H4 (cell line): ENCODE results near the gene FBXL14. TPM values are rescaled to one million over a fixed set of nuclear protein-coding genes. Genes with fewer than 3 reads are reported as not detected.
A peak's percentile ranks its signal among the peaks of the same experiment; 100 is the strongest.

Source experiments
- DNase-seq: peaks from one replicate; pipeline ENCODE4 v3.0.0-alpha.2; 2015; ENCODE audit warnings: low spot score
- total RNA-seq: library from RNA; depleted of rRNA; stranded (reverse); fragments of >200 nt; shearing (Covaris generic); gene quantifications from 2 replicates; pipeline ENCODE4 v1.2.3, GENCODE V29; 2014; rRNA removed

The FBXL14 gene, protein sequence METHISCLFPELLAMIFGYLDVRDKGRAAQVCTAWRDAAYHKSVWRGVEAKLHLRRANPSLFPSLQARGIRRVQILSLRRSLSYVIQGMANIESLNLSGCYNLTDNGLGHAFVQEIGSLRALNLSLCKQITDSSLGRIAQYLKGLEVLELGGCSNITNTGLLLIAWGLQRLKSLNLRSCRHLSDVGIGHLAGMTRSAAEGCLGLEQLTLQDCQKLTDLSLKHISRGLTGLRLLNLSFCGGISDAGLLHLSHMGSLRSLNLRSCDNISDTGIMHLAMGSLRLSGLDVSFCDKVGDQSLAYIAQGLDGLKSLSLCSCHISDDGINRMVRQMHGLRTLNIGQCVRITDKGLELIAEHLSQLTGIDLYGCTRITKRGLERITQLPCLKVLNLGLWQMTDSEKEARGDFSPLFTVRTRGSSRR
- 5.3 and 6.1 TPM in 2 replicates for total RNA-seq

DNA sequence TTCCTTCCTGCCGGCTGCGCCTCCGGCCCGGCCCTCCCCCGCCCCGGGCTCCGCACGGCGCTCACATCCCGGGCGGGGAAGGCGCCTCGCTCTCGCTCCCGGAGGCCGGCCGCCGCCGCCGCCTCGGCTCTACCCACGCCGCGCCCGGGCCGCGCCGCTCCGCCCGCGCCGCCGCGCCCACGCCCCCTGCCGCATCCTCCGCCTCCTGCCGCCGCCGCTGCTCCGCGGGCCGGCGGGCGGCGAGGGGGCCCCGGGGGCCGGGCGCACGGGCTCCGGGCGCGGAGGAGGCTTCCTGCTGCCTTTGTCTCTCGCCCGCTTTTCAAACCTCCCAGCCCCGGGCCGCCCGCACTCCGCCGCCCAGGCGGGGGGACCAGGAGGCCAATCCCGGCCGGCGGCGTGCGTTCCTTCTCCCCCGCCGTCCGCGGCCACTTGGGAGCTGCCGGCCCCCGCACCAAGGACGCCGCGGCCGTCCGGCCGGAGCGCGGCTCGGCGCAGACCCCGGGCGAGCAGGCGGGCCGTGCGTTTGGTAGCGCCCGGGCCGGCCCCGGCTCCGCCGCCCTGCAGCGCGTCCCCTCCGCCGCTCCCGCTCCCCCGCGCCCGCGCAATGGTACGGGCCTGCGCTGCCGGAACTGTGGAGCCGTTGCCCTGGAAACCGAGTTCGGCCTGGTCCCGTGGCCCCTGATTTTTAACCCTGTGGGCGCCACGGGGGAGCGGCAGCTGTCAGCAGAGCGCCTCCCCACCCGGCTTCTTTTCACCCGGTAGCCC, at the start of gene FBXL14:
FBXL14 (minus strand) TSS at position 321 of the 765 bp plus-strand sequence. CDS start 515 bp downstream, outside the sequence.
- DNase-seq = peak; percentile 77

DNA sequence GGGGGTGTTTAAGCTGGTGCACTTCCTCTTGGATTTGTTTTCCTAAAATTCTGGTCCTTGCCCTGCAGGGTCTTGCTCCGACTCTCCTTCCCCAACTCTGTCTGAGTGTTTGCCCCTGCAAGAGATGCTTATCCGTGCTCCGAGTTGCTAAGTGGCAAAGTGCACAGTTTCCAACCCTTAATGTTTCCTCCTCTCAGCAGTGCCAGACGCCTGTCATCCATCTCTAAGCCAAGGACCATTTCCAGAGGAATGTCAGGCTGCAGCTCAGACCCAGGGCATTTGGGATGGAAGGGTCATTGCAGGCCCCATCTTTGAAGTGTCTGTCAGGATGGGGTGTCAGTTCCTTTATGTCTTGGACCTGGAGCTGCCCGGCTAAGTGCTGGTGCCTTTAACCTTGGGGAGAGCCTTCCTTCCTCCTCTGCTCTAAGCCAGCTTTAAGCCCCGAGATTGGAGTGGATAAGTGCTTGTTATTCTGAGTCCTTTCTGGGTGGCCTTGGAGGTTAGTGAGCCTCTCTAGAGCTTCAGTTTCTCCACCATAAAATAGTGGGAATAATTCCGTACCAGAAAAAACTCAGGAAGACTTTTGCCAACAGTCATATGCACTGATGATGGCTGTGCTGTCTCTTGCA, 49.6 kb upstream of the FBXL14 start:
- no peak for DNase-seq

- DNase-seq = no peak
Measured at GRCh38 chr12:1643043-1643442, 48.7 kb upstream of the FBXL14 start.

DNA sequence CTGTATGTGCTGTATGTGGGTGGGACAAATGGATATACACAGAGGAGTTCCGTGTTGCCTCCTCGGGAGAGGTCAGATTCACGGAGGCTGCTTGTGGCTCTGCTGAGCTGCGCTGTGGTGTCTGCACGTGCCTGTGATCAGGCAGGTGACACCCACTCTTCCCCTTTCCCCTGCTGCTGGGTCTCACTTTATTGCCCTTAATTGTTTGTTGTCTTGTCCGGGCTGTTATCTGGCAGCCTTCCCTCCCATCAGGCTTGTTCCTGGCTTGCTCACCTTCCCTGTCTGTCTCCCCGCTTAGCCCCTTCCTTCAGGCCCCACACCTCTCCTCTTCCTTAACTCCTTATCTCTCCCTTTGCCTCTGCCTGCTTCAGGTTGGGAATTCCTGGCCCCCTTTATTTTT, 48.1 kb upstream of the FBXL14 start:
- no peak for DNase-seq

- DNase-seq = no peak
Measured at GRCh38 chr12:1640328-1641234, 46.2 kb upstream of the FBXL14 start.

- DNase-seq = no peak
Measured at GRCh38 chr12:1639538-1639937, 45.2 kb upstream of the FBXL14 start.

- no peak for DNase-seq
Measured at GRCh38 chr12:1638203-1638602, 43.8 kb upstream of the FBXL14 start.

GRCh38 chr12:1635301-1636095, 41.1 kb upstream of the FBXL14 start:
- DNase-seq = no peak

DNA sequence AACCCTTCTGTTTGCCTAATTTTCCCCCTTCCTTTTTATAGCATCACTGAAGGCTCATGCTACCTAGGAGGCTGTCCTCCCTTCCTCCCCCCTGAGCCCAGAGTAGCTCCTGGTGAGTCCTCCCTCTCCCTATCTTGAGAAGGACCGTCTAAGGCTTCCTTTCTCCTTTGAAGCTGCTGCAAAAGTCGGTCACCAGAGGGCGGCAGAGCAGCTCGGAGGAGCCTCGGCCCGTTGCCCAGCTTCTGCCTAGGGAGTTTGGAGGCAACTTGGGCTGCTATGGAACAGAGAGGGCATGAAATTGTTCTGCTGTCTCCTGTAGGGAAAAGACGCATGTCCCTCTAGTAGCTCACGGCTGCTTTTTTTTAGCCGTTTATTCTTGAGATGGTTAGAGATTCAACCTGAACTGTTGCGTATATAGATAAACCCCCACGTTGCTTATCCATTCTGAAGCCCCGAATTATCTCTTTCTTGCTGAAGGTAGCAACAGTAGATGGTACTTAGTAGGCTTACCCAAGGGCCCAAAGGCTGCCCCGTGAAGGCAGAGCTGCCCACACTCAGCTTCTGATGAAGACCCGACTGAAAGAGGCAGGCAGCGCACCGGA, 40.3 kb upstream of the FBXL14 start:
- peak; percentile 77 for DNase-seq

DNA sequence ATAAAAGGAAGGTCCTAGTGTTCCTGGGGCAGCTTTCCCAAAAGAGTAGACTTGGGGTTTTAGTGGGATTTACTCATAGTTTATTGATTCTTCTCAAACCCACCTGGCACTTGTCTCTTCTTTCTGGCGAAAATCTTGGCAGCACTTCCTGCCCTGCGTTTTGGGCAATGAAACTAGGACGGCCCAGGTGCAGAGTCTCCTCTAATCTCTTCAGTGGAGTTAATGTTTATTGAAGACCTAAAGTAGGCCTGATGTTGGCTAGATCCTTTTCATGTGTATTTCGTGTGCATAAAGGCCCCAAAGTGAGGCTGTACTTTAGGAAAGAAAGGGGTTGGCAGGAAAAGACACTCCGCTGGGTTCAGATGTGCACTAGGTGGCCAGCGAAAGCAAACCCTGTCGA, 39.8 kb upstream of the FBXL14 start:
- no peak for DNase-seq

GRCh38 chr12:1633459-1633858, 39.1 kb upstream of the FBXL14 start:
- DNase-seq = no peak

DNA sequence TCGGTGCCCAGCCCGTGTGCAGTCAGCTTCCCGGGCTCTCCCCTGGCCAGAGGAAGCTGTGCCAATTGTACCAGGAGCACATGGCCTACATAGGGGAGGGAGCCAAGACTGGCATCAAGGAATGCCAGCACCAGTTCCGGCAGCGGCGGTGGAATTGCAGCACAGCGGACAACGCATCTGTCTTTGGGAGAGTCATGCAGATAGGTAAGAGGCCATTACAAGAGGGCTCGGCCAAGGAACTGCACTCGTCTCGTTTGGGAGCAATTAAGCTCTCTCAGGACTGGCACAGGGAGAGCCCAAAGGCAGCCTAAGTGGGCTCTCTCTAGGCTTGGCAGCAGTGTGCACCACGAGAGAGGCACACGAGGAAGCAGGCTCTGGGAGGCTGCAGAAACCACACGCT, 38.3 kb upstream of the FBXL14 start:
- DNase-seq = no peak

DNA sequence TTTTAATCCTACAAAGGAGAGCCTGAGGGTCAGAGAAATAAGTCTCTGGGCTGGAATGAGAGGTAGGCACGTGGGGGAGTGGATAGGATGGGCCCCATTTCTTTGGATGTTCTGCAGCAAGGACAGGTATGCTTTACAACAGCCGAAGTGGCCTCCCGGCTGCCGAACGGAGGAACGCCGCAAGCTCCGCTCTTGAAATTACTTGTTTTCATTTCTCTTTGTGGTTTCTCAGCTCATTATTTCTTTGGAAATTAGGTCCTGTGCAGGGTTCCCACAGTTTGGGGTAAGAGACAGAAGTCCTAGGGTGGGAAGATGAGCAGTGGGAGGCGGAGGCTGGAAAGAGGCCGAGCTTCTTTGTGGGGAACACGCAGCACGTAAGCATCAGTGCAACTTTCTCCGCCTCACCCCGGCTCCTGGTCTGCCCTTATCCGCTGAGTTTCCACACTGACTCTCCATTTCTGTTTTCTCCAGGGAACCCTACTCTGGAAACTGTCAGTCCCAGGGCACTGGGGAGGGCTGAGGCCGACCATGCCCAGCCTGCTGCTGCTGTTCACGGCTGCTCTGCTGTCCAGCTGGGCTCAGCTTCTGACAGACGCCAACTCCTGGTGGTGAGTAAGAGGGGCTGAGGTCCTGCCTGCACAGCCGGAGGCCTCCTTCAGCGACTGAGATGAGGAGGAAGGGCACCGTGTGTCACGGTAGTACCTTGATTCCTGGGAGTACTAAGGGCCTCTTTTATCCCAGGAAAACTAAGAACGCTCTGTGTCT, 36.6 kb upstream of the FBXL14 start:
- DNase-seq = no peak

DNA sequence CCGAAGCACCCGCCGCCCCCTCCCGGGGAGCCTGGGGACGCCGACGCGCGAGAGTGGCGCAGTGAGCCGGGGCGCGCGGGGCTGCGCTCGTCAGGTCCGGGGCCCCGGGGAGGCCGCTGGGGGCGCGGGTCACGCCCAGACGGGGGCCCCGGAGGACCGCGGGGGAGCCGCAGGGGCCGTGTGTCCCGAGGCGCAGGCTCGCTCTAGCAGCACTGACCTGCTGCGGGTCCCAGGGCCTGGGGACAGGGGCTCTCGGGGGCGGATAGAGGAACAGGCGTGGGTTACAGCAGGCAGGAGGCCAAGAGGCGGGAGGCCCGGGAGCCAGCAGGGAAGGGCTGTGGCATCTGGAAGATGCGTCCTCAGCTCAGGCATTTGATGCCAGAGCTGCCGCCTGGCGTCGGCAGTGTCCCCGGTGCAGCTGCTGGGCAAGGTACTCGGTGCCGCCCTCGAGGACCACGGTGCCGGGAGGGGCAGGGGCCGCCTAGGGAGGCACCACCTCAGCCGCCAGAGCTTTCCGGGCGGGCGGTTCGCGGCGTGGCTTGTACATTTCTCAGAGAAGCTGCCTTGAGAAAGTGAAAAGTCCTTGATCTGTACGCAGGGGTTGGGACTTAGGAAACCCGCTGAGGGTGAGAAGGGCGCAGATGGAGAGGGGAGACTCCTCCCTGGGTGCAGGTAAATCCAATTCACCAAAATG, 35.9 kb upstream of the FBXL14 start:
- no peak for DNase-seq

- DNase-seq = no peak
Measured at GRCh38 chr12:1629338-1630132, 35.2 kb upstream of the FBXL14 start.

DNA sequence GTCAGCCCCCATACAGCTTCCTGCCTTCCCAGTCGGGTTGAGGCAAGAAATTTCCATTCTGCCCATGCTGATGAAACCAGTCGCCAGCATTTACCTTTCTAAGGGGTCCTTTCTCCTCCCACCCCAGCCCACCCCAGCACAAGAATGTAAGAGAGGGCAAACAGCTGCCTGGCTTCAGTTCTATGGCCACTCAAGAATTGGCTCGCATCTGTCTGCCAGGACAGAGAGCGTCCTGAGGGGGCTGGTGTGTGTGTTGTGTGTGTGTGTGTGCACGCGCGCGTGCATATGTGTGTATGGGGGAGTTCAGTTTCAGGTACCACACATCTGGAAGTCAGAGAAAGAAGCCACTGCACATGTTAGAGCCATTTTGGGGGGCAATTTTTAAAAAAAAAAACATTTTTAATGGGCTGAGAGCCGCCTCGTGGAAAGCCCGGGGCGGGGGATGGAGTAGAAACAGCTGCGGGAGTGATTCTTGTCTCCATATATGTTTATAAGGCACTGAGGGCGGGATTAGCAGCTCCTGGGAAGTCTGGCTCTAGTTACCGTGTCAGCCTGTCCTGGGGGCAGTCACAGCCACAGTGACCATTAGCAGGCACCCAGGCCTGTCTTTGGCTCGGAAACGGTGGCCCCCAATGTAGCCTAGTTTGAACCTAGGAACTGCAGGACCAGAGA, 34.4 kb upstream of the FBXL14 start, which contains the start of gene WNT5B:
WNT5B (plus strand) TSS at position 566 of the 672 bp plus-strand sequence. CDS start 2,124 bp downstream, outside the sequence.
- DNase-seq = no peak

DNA sequence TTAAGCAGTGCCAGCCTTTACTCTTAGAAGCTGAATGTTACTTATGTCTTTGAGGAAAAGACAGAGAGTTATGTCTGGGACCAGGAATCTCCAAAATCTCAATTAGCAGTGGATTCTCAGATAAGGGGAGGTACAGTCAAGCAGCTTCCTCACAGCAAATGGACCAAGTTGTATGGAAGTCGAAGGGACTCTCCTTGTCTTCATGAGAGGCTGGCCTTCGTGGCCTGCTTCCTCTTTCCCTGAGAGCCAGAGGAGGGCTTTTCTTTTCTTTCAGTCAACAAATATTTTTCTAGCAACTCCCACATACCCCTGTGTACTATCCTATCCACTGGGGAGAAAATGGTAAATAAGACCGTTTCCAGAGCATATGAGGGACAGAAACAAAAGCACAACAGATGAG, 28.0 kb upstream of the FBXL14 start:
- DNase-seq = no peak
